A549 (cell line): ENCODE results near the gene TTC21B. TPM values are rescaled to one million over a fixed set of nuclear protein-coding genes. Genes with fewer than 3 reads are reported as not detected.

Source experiments
- ATAC-seq, 2 experiments: fragments of 200-7000 bp in 1 of 2; fragments of >200 bp in 1 of 2; cut with Nextera tagmentation in 1 of 2; cut with Tn5 transposase in 1 of 2; 3 replicates each; pipeline versions ENCODE4 v1.8.0 to v1.9.1; 2018 to 2020; ENCODE audit warnings: mild to moderate bottlenecking in 1 of 2, moderate library complexity in 1 of 2
- CTCF ChIA-PET: fragments of 300-600 bp; sonication (Branson Sonifier 250); formaldehyde crosslinking; extraction: SDS; loops from one replicate; lab custom pipeline; 2021; ENCODE audit warnings: antibody characterized with exemption, inconsistent platforms; lab: Yijun Ruan, JAX
- POLR2A ChIA-PET: fragments of 350-600 bp; formaldehyde crosslinking; extraction: SDS; loops from one replicate; lab custom pipeline; 2021; ENCODE audit warnings: antibody characterized with exemption, inconsistent platforms; lab: Yijun Ruan, JAX
- DNase-seq, 2 experiments: peaks; one replicate each; pipeline versions ENCODE4 v3.0.0 to v3.0.0-alpha.2; 2011 to 2016; ENCODE audit warnings: low read depth in 1 of 2, low spot score in 1 of 2
- FAIRE-seq: peaks from 2 replicates; lab custom pipeline; 2011; peaks lifted over from hg19 to GRCh38; lab: Jason Lieb, UNC
- H3K27ac ChIP-seq, 2 experiments: fragments of >200 bp; sonication (Bioruptor Twin); formaldehyde crosslinking; 3 replicates each; pipeline ENCODE4 v1.5.1; 2016 to 2017
- H3K4me1 ChIP-seq: fragments of >200 bp; sonication (Bioruptor Twin); formaldehyde crosslinking; 3 replicates; pipeline ENCODE4 v1.6.1; 2016
- H3K4me2 ChIP-seq: fragments of >200 bp; sonication (Bioruptor Twin); formaldehyde crosslinking; 3 replicates; pipeline ENCODE4 v1.6.1; 2016
- H3K4me3 ChIP-seq: fragments of >200 bp; sonication (Bioruptor Twin); formaldehyde crosslinking; 3 replicates; pipeline ENCODE4 v1.5.1; 2016
- H3K9me3 ChIP-seq: fragments of >200 bp; sonication (Bioruptor Twin); formaldehyde crosslinking; 3 replicates; pipeline ENCODE4 v1.6.1; 2016
- CTCF ChIP-seq: fragments of >200 bp; sonication (Bioruptor Twin); formaldehyde crosslinking; IDR thresholded peaks from 3 replicates; pipeline ENCODE4 v1.5.1; 2016
- E2F6 ChIP-seq: IDR thresholded peaks from 2 replicates; pipeline ENCODE4 v1.6.1; 2012; ENCODE audit warnings: low read depth, borderline replicate concordance
- ELK1 ChIP-seq: fragments of 150-350 bp; IDR thresholded peaks from 2 replicates; pipeline ENCODE4 v1.6.1; 2014; ENCODE audit warnings: low read depth, mild to moderate bottlenecking, low read length
- FOXS1 ChIP-seq: fragments of 250-450 bp; sonication (Bioruptor Pico); IDR thresholded peaks from 2 replicates; pipeline ENCODE4 v1.5.0; 2020; ENCODE audit warnings: mild to moderate bottlenecking, moderate library complexity
- HOXA7 ChIP-seq: fragments of 250-450 bp; sonication (Bioruptor Pico); IDR thresholded peaks from 2 replicates; pipeline ENCODE4 v1.5.0; 2020; ENCODE audit warnings: mild to moderate bottlenecking, moderate library complexity
- HOXB5 ChIP-seq: fragments of 250-450 bp; sonication (Bioruptor Pico); IDR thresholded peaks from 2 replicates; pipeline ENCODE4 v1.5.0; 2020; ENCODE audit warnings: mild to moderate bottlenecking, moderate library complexity
- JUN ChIP-seq, 2 experiments: fragments of >200 bp; sonication (Bioruptor Twin); formaldehyde crosslinking; IDR thresholded peaks; 2 replicates in 1 of 2; 3 replicates in 1 of 2; pipeline ENCODE4 v1.6.1; 2016 to 2017
- KDM1A ChIP-seq: fragments of 200-600 bp; sonication (generic); IDR thresholded peaks from 2 replicates; pipeline ENCODE4 v1.6.1; 2016; ENCODE audit warnings: low read depth, mild to moderate bottlenecking
- KDM5A ChIP-seq: fragments of 200-600 bp; sonication (generic); IDR thresholded peaks from 2 replicates; pipeline ENCODE4 v1.6.1; 2016; ENCODE audit warnings: antibody characterized with exemption, mild to moderate bottlenecking
- MAX ChIP-seq: IDR thresholded peaks from 2 replicates; pipeline ENCODE4 v1.6.1; 2012
- NPAS2 ChIP-seq: fragments of 250-450 bp; sonication (Bioruptor Pico); IDR thresholded peaks from 2 replicates; pipeline ENCODE4 v1.8.0; 2022; ENCODE audit warnings: mild to moderate bottlenecking, moderate library complexity, borderline replicate concordance
- TP53 ChIP-seq: fragments of 250-450 bp; sonication (Bioruptor Pico); IDR thresholded peaks from 2 replicates; pipeline ENCODE4 v1.5.0; 2021; ENCODE audit warnings: mild to moderate bottlenecking, moderate library complexity
- ZC3H11A ChIP-seq: fragments of 450-650 bp; IDR thresholded peaks from 2 replicates; pipeline ENCODE4 v1.6.1; 2014; ENCODE audit warnings: antibody characterized with exemption, mild to moderate bottlenecking
- ZNF302 ChIP-seq: fragments of 250-450 bp; sonication (Bioruptor Pico); IDR thresholded peaks from 2 replicates; pipeline ENCODE4 v1.9.0; 2021; ENCODE audit warnings: inconsistent platforms, mild to moderate bottlenecking, moderate library complexity
- ZSCAN20 ChIP-seq: fragments of 250-450 bp; sonication (Bioruptor Pico); IDR thresholded peaks from 2 replicates; pipeline ENCODE4 v1.8.0; 2022; ENCODE audit warnings: mild to moderate bottlenecking, moderate library complexity
- WGBS: methylation state at CpG from one replicate; pipeline ENCODE4 v1.1.6; 2017; ENCODE audit errors: missing lambda C conversion rate; 5-methylcytosine and 5-hydroxymethylcytosine counted together
- polyA plus RNA-seq, 4 experiments: library from polyadenylated mRNA; depleted of rRNA in 3 of 4; stranded (reverse); fragments of >200 nt; fragmentation: RNase III in 1 of 4; extraction: RNeasy Plus Mini Kit Qiagen cat#74134 plus additional on column Dnase treatment in 1 of 4; gene quantifications; 2 replicates in 3 of 4; 3 replicates in 1 of 4; pipeline ENCODE4 v1.2.3, GENCODE V29; 2011 to 2017

TTC21B gene
- polyA plus RNA-seq, 2 of the 4 experiments (the other 2 are of a cell fraction): 6.2 to 17.5 TPM

- FAIRE-seq: no peak
Measured at GRCh38 chr2:165901620-165902298, 51.8 kb downstream of the TTC21B start.

GRCh38 chr2:165899311-165899710, 54.3 kb downstream of the TTC21B start:
- no peak for ATAC-seq
- no peaks in the 10 kb centered on the region for H3K9me3 ChIP-seq
- no peak for DNase-seq
- WGBS: 79% methylated on average over 2 of the region's 2 CpGs
- no peak overlapping the region for H3K4me3 ChIP-seq
- FAIRE-seq: no peak
- no peak overlapping the region for H3K4me2 ChIP-seq
- no peaks in the 10 kb centered on the region for H3K4me1 ChIP-seq
- H3K27ac ChIP-seq: no peak overlapping the region
- ChIA-PET CTCF (no interaction called here), POLR2A (no interaction called here)
- TF ChIP-seq HOXA7 (CRISPR knock-in tag) (no peak), HOXB5 (CRISPR knock-in tag) (no peak)

More at GRCh38 chr2:165901620-165902298, 51.8 kb downstream of the TTC21B start:
- no peak for DNase-seq
- Histone ChIP-seq H3K27ac (no peak overlapping the region), H3K4me3 (no peak overlapping the region), H3K4me1 (no peaks in the 10 kb centered on the region), H3K4me2 (no peak overlapping the region), H3K9me3 (no peaks in the 10 kb centered on the region)
- CTCF ChIA-PET: no interaction called here
- ATAC-seq: no peak
- POLR2A ChIA-PET: no interaction called here
- WGBS: 94% methylated on average over 7 of the region's 7 CpGs
- TF ChIP-seq NPAS2 (CRISPR knock-in tag) (no peak), E2F6 (no peak), KDM5A (no peak), TP53 (no peak)
- TF ChIP-seq, all 56 proteins: peak for 0

GRCh38 chr2:165898381-165898780, 55.2 kb downstream of the TTC21B start:
- H3K4me1 ChIP-seq: no peaks in the 10 kb centered on the region
- 86% methylated on average over 4 of the region's 4 CpGs for WGBS
- H3K4me3 ChIP-seq: no peak overlapping the region
- ChIA-PET CTCF (no interaction called here), POLR2A (no interaction called here)
- FAIRE-seq (no peak), DNase-seq (no peak), ATAC-seq (no peak)
- no peak overlapping the region for H3K4me2 ChIP-seq
- no peak overlapping the region for H3K27ac ChIP-seq
- TF ChIP-seq E2F6: no peak
- no peak for TF ChIP-seq ELK1
- TF ChIP-seq CTCF: no peak
- TF ChIP-seq JUN (IDR thresholded peaks at IDR 0.05): no peak
- no peak for TF ChIP-seq ZC3H11A
- no peak for TF ChIP-seq KDM1A
- no peak for TF ChIP-seq ZSCAN20 (CRISPR knock-in tag)
- TF ChIP-seq ZNF302 (CRISPR knock-in tag): no peak
- no peak for TF ChIP-seq MAX
- no peaks in the 10 kb centered on the region for H3K9me3 ChIP-seq

- H3K4me3 ChIP-seq: no peak overlapping the region
- ATAC-seq (no peak), FAIRE-seq (no peak), DNase-seq (no peak)
- WGBS: 91% methylated on average over 5 of the region's 5 CpGs
- CTCF ChIA-PET: no interaction called here
- POLR2A ChIA-PET: no interaction called here
- H3K9me3 ChIP-seq: no peaks in the 10 kb centered on the region
- no peak overlapping the region for H3K4me2 ChIP-seq
- no peaks in the 10 kb centered on the region for H3K4me1 ChIP-seq
- TF ChIP-seq FOXS1 (CRISPR knock-in tag): no peak
- no peak overlapping the region for H3K27ac ChIP-seq
Measured at GRCh38 chr2:165897726-165898125, 55.9 kb downstream of the TTC21B start.
